Measurements from ENCODE around the gene FNDC3A.
"Not testable (repeated sequence)": the region's sequence is repeated elsewhere in the genome, so short reads cannot be mapped to it uniquely, and the experiment has no call there.

Gene FNDC3A

GRCh38 chr13:49146950-49147355 is 171.2 kb downstream of the FNDC3A start:
- peak; percentile 67 for DNase-seq (ENCODE audit: low read depth, low spot score)

GRCh38 chr13:49148405-49148804 is 172.7 kb downstream of the FNDC3A start:
- DNase-seq (ENCODE audit: low read depth, low spot score): no peak

- not testable (repeated sequence) for DNase-seq (ENCODE audit: low read depth, low spot score)
Measured at GRCh38 chr13:49157955-49158584, 182.4 kb downstream of the FNDC3A start.

- not testable (repeated sequence) for DNase-seq (ENCODE audit: low read depth, low spot score)
Measured at GRCh38 chr13:49163162-49163561, 187.4 kb downstream of the FNDC3A start.

- no peak for DNase-seq (ENCODE audit: low read depth, low spot score)
Measured at GRCh38 chr13:49164712-49165111, 189.0 kb downstream of the FNDC3A start.

- no peak for DNase-seq (ENCODE audit: low read depth, low spot score)
Measured at GRCh38 chr13:49165798-49166752, 190.4 kb downstream of the FNDC3A start.

- DNase-seq (ENCODE audit: low read depth, low spot score): no peak
Measured at GRCh38 chr13:49171359-49171758, 195.6 kb downstream of the FNDC3A start.

GRCh38 chr13:49183672-49184325 is 208.1 kb downstream of the FNDC3A start:
- DNase-seq (ENCODE audit: low read depth, low spot score): no peak

GRCh38 chr13:49184621-49185020 is 208.9 kb downstream of the FNDC3A start:
- no peak for DNase-seq (ENCODE audit: low read depth, low spot score)

GRCh38 chr13:49185264-49185663 is 209.6 kb downstream of the FNDC3A start:
- DNase-seq (ENCODE audit: low read depth, low spot score): peak; percentile 16

GRCh38 chr13:49190901-49191300 is 215.2 kb downstream of the FNDC3A start:
- no peak for DNase-seq (ENCODE audit: low read depth, low spot score)

GRCh38 chr13:49206641-49207040 is 230.9 kb downstream of the FNDC3A start:
- no peak for DNase-seq (ENCODE audit: low read depth, low spot score)

- DNase-seq (ENCODE audit: low read depth, low spot score): no peak
Measured at GRCh38 chr13:49208619-49209018, 232.9 kb downstream of the FNDC3A start.

GRCh38 chr13:49210114-49210513 is 234.4 kb downstream of the FNDC3A start:
- DNase-seq (ENCODE audit: low read depth, low spot score): no peak

GRCh38 chr13:49210669-49211068 is 235.0 kb downstream of the FNDC3A start:
- DNase-seq (ENCODE audit: low read depth, low spot score): no peak

- no peak for DNase-seq (ENCODE audit: low read depth, low spot score)
Measured at GRCh38 chr13:49213539-49213938, 237.8 kb downstream of the FNDC3A start.

GRCh38 chr13:49213997-49214916 is 238.5 kb downstream of the FNDC3A start:
- DNase-seq (ENCODE audit: low read depth, low spot score): no peak

- no peak for DNase-seq (ENCODE audit: low read depth, low spot score)
Measured at GRCh38 chr13:49214917-49215376, 239.2 kb downstream of the FNDC3A start.

GRCh38 chr13:49216334-49216733 is 240.6 kb downstream of the FNDC3A start:
- no peak for DNase-seq (ENCODE audit: low read depth, low spot score)

- no peak for DNase-seq (ENCODE audit: low read depth, low spot score)
Measured at GRCh38 chr13:49217962-49218492, 242.3 kb downstream of the FNDC3A start.

All from astrocyte of the hippocampus (primary cell).